ENCODE results near the gene ABCC9. TPM values are rescaled to one million over a fixed set of nuclear protein-coding genes. Genes with fewer than 3 reads are reported as not detected.
"Not testable (repeated sequence)": the region's sequence is repeated elsewhere in the genome, so short reads cannot be mapped to it uniquely, and the experiment has no call there.

Gene ABCC9
- total RNA-seq, 1 experiment from 2014 or later, result 0.12 TPM

- DNase-seq (ENCODE audit: low read depth), result no peak
Measured at GRCh38 chr12:21933656-21934055, 7.6 kb downstream of the ABCC9 start.

- not testable (repeated sequence) for DNase-seq (ENCODE audit: low read depth)
Measured at GRCh38 chr12:21929972-21930371, 11.3 kb downstream of the ABCC9 start.

- DNase-seq (ENCODE audit: low read depth), result no peak
Measured at GRCh38 chr12:21925296-21925913, 15.8 kb downstream of the ABCC9 start.

GRCh38 chr12:21921436-21921835 lies 19.8 kb downstream of the ABCC9 start:
- DNase-seq (ENCODE audit: low read depth), result no peak

- DNase-seq (ENCODE audit: low read depth), result no peak
Measured at GRCh38 chr12:21918456-21918855, 22.8 kb downstream of the ABCC9 start.

- DNase-seq (ENCODE audit: low read depth), result no peak
Measured at GRCh38 chr12:21913823-21914222, 27.4 kb downstream of the ABCC9 start.

GRCh38 chr12:21912318-21912717 lies 28.9 kb downstream of the ABCC9 start:
- DNase-seq (ENCODE audit: low read depth), result no peak

GRCh38 chr12:21911832-21912231 lies 29.4 kb downstream of the ABCC9 start:
- no peak for DNase-seq (ENCODE audit: low read depth)

GRCh38 chr12:21910657-21911056 lies 30.6 kb downstream of the ABCC9 start:
- no peak for DNase-seq (ENCODE audit: low read depth)

GRCh38 chr12:21907948-21908837 lies 33.0 kb downstream of the ABCC9 start:
- DNase-seq (ENCODE audit: low read depth), result no peak

GRCh38 chr12:21906919-21907493 lies 34.2 kb downstream of the ABCC9 start:
- DNase-seq (ENCODE audit: low read depth), result no peak

GRCh38 chr12:21899532-21899931 lies 41.7 kb downstream of the ABCC9 start:
- DNase-seq (ENCODE audit: low read depth), result not testable (repeated sequence)

- DNase-seq (ENCODE audit: low read depth), result no peak
Measured at GRCh38 chr12:21895651-21896050, 45.6 kb downstream of the ABCC9 start.

- DNase-seq (ENCODE audit: low read depth), result no peak
Measured at GRCh38 chr12:21894792-21895595, 46.2 kb downstream of the ABCC9 start.

- no peak for DNase-seq (ENCODE audit: low read depth)
Measured at GRCh38 chr12:21893924-21894323, 47.3 kb downstream of the ABCC9 start.

- no peak for DNase-seq (ENCODE audit: low read depth)
Measured at GRCh38 chr12:21892341-21892740, 48.9 kb downstream of the ABCC9 start.

- DNase-seq (ENCODE audit: low read depth), result no peak
Measured at GRCh38 chr12:21891751-21892217, 49.4 kb downstream of the ABCC9 start.

GRCh38 chr12:21888276-21888863 lies 52.9 kb downstream of the ABCC9 start:
- no peak for DNase-seq (ENCODE audit: low read depth)

- DNase-seq (ENCODE audit: low read depth), result no peak
Measured at GRCh38 chr12:21884936-21885335, 56.3 kb downstream of the ABCC9 start.

- DNase-seq (ENCODE audit: low read depth), result no peak
Measured at GRCh38 chr12:21882635-21883034, 58.6 kb downstream of the ABCC9 start.

- DNase-seq (ENCODE audit: low read depth), result no peak
Measured at GRCh38 chr12:21881965-21882364, 59.3 kb downstream of the ABCC9 start.

All from RPMI7951 (cell line).